Vagina (tissue), 2 donors: ENCODE results near the gene NT5C2.

Experiments
- POLR2A ChIP-seq, 2 donors: fragments of 450-650 bp; IDR thresholded peaks; one replicate each; pipeline ENCODE4 v1.6.1; 2017; ENCODE audit warnings: antibody characterized with exemption in 2 of 2, mild to moderate bottlenecking in 2 of 2, moderate library complexity in 2 of 2
- TF ChIP-seq, protein P1 (sequence below), 3 experiments: fragments of 450-650 bp in 2 of 3; fragments of 200-600 bp in 1 of 3; sonication (generic) in 1 of 3; IDR thresholded peaks; one replicate each; pipeline ENCODE4 v1.5.1; 2017 to 2019; ENCODE audit warnings: antibody characterized with exemption in 3 of 3, mild to moderate bottlenecking in 2 of 3, moderate library complexity in 2 of 3

DNA sequence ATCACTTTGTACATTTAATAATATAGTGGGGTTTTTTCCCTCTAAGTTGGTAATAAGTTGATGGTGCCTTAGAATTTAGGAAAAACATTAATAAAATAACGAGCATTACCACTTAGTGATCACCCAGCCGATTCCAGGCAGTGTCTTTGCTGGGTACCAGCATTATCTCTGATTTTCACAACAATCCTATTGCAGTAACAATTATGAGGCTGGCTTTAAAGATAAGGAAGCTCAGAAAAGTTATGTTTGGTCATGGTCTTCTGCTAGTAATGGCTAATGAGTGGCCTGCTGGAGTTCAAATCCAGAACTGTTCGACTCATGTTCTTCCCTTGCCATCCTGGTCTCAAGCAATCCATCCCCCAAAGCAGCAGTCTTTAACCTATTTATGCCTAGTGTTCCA, 147.1 kb downstream of the NT5C2 start:
- TF ChIP-seq, protein P1, sequence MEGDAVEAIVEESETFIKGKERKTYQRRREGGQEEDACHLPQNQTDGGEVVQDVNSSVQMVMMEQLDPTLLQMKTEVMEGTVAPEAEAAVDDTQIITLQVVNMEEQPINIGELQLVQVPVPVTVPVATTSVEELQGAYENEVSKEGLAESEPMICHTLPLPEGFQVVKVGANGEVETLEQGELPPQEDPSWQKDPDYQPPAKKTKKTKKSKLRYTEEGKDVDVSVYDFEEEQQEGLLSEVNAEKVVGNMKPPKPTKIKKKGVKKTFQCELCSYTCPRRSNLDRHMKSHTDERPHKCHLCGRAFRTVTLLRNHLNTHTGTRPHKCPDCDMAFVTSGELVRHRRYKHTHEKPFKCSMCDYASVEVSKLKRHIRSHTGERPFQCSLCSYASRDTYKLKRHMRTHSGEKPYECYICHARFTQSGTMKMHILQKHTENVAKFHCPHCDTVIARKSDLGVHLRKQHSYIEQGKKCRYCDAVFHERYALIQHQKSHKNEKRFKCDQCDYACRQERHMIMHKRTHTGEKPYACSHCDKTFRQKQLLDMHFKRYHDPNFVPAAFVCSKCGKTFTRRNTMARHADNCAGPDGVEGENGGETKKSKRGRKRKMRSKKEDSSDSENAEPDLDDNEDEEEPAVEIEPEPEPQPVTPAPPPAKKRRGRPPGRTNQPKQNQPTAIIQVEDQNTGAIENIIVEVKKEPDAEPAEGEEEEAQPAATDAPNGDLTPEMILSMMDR (IDR thresholded peaks at IDR 0.05): no peak
- no peak for TF ChIP-seq POLR2A (IDR thresholded peaks at IDR 0.05)
